HuH-7 (cell line): Measurements from ENCODE around the gene TMCO6.

Experiments
- DNase-seq: peaks from one replicate; pipeline ENCODE4 v3.0.0; 2011; ENCODE audit warnings: low spot score

The TMCO6 gene

GRCh38 chr5:140673187-140673976 is 34.1 kb downstream of the TMCO6 start, which contains the start of gene DND1:
Gene DND1, minus strand, starts transcription at chr5:140673576. Its CDS starts 34 bp downstream, at chr5:140673542.
- DNase-seq, result no peak

GRCh38 chr5:140674211-140674610 is 35.0 kb downstream of the TMCO6 start:
- DNase-seq, result no peak

GRCh38 chr5:140674629-140675028 is 35.4 kb downstream of the TMCO6 start:
- no peak for DNase-seq

DNA sequence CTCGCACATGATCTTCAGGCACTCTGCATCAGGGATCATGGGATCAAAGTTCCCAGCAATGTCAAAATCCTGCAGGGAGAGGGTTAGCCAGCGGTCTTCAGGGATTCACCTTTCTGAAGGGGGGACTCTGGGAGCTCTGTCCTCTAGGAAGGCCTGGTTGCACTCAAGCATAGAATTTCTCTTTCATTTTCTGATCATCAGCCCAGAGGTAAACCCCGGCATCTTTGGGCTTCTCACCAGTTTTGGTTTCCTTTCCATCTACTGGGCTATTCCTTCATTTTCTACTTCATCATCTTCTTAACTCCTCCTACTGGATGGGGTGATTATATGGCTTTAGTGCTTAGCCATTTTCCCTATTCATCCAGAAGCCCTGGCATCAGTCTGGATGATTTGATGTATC is 38.7 kb downstream of the TMCO6 start:
- no peak for DNase-seq

DNA sequence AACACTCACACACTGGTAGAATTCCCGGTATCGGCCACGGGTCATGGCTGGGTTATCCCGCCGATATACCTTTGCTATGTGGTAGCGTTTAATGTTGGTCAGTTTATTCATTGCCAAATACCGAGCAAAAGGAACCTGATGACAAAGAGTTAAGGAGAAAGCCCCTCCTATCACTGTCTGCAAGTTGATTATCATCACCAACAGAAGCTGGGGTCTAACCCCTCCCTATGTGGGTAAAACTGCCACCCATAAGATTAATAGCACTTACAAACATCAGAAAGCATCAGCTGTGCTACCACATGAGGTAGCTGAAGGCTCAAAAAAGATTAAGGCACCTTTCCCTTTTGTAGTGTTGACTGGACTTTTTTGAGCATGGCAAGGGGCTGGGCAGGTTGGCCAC is 39.7 kb downstream of the TMCO6 start:
- DNase-seq, result no peak

GRCh38 chr5:140690376-140690932 is 51.2 kb downstream of the TMCO6 start:
- DNase-seq, result no peak

DNA sequence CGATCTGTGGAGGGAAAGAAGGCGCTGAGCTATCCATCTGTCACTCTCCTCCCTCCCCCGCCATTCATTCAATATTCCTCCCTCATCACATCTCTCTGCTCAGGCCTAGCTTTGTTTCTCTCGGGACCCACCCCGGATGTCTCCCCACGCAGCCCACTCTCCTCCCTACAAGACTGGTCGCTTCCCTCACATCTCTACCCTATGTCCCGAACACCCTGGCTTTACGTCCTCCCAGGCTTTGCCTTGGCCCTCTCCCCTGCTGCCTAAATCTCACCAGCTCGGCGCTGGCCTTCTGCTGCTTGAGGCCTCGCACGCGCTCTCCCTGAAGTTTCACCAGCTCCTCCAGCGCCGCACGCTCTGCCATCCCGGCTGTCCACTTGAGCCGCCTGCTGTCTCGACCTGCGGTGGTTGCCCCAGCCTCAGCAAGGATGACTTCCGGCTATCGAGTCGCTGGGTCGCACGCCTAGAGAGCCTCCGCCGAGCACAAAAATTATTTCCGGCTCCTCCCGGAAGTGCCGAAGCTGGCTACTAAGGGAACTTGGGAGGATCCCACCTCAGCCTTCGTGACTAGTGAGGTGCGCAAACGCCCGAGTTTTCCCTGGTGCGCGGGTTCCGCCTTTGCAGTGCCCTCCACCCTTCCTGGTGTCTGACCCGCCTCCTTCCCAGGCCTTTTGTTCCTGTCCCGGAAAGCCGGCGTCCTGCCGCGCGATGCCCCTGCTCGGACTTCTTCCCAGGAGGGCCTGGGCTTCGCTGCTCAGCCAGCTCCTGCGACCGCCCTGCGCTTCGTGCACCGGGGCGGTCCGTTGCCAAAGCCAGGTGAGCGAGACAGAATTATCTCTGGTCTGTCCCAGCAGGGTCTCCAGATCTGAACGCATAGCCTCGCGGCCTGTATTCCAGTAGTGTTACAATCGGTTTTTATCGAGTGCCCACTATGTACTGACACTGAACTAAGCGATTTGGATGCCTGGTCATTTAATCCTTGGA is 52.0 kb downstream of the TMCO6 start, which contains the start of the genes HARS1 and HARS2:
HARS1 (minus strand) TSS at position 430 of the 984 bp plus-strand sequence; CDS start at position 364, 66 bp downstream.
HARS2 (plus strand) TSS at position 515 of the 984 bp plus-strand sequence; CDS start at position 709, 194 bp downstream.
- DNase-seq, result peak; percentile 91

DNA sequence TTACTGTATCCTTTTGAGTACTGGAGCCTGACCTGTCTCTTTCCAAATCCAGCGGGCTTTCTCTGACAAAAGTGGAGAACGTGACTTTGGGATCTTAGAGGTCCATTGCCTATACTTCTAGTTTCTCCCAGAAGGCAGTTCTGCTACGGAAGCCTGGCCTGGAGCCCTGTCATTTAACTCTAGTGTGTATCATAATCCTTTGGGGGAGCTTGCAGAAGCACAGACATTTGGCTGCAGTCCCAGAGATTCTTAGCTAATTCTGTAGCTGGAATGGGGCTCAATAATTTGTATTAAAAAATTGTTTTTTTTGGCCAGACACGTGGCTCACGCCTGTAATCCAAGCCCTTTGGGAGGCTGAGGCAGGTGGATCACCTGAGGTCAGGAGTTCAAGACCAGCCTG is 55.0 kb downstream of the TMCO6 start:
- DNase-seq, result no peak
